ENCODE data around the gene LY6G5C.

DNA sequence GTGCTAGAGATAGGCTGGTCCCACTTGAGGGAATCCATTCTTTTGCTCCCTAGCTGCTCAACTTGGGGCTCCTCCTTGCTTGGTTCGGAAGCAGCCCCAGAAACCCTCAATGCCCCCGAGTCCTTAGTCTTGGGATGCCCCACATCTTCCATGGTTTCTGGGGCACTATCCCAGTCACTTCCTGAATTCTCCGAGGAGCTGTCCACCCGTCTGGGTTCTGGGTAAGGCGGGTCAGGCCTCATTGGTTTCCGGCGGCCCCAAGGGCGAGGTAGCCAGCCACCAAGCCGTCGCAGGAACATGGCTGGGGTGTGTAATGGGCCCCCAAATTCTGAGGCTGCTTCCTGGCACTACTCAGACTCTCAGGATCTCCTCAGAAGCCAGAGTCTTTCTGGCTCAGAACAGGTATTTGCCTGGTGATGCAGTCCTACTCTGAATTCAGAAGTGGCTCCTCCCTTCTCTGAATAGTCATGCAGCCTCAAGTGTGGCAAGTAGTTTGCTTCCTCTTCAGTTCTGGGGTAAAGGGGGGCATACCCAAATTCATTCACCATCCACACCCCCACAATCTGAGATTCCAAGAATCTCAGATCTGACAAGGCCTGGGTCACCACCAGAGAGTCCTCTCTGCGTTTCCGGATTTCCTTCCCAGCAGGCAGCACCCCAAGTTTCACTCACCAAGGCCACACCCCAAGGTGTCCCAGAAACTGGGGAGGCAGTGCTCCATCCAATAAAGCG, 21.1 kb downstream of the LY6G5C start:
- TF ChIP-seq, protein P1, sequence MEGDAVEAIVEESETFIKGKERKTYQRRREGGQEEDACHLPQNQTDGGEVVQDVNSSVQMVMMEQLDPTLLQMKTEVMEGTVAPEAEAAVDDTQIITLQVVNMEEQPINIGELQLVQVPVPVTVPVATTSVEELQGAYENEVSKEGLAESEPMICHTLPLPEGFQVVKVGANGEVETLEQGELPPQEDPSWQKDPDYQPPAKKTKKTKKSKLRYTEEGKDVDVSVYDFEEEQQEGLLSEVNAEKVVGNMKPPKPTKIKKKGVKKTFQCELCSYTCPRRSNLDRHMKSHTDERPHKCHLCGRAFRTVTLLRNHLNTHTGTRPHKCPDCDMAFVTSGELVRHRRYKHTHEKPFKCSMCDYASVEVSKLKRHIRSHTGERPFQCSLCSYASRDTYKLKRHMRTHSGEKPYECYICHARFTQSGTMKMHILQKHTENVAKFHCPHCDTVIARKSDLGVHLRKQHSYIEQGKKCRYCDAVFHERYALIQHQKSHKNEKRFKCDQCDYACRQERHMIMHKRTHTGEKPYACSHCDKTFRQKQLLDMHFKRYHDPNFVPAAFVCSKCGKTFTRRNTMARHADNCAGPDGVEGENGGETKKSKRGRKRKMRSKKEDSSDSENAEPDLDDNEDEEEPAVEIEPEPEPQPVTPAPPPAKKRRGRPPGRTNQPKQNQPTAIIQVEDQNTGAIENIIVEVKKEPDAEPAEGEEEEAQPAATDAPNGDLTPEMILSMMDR (IDR thresholded peaks at IDR 0.05): no peak
- TF ChIP-seq ZFX (IDR thresholded peaks at IDR 0.05; ENCODE audit: borderline replicate concordance): no peak
